NCI-H526 treated with DMSO at 0.1 percent for 48 hours (cell line): Measurements from ENCODE around the gene TMED9.

ENCODE experiments used
- DNase-seq: peaks from one replicate; lab custom pipeline; 2025; lab: John Stamatoyannopoulos, UW

The TMED9 gene

GRCh38 chr5:177578316-177578715 is 13.7 kb upstream of the TMED9 start:
- DNase-seq: no peak

- no peak for DNase-seq
Measured at GRCh38 chr5:177588413-177588909, 3.5 kb upstream of the TMED9 start.

- DNase-seq: no peak
Measured at GRCh38 chr5:177590406-177590805, 1.6 kb upstream of the TMED9 start.

- no peak for DNase-seq
Measured at GRCh38 chr5:177591690-177592009, 353 bp upstream of the TMED9 start.

- no peak for DNase-seq
Measured at GRCh38 chr5:177592905-177593304, 902 bp downstream of the TMED9 start.

GRCh38 chr5:177593511-177593910 is 1.5 kb downstream of the TMED9 start:
- DNase-seq: no peak

GRCh38 chr5:177594071-177594470 is 2.1 kb downstream of the TMED9 start:
- no peak for DNase-seq

- no peak for DNase-seq
Measured at GRCh38 chr5:177595026-177595585, 3.1 kb downstream of the TMED9 start.

- DNase-seq: no peak
Measured at GRCh38 chr5:177595991-177596774, 4.2 kb downstream of the TMED9 start.

GRCh38 chr5:177596775-177597238 is 4.8 kb downstream of the TMED9 start:
- no peak for DNase-seq

GRCh38 chr5:177598477-177598876 is 6.5 kb downstream of the TMED9 start:
- no peak for DNase-seq

GRCh38 chr5:177599731-177600507 is 7.9 kb downstream of the TMED9 start, which contains the start of gene B4GALT7:
Gene B4GALT7, plus strand, starts transcription at chr5:177600132. Its CDS starts 79 bp downstream, at chr5:177600211.
- DNase-seq: peak; percentile 53

- no peak for DNase-seq
Measured at GRCh38 chr5:177600508-177601018, 8.6 kb downstream of the TMED9 start.

- no peak for DNase-seq
Measured at GRCh38 chr5:177601126-177601525, 9.1 kb downstream of the TMED9 start.

GRCh38 chr5:177601577-177602457 is 9.8 kb downstream of the TMED9 start:
- DNase-seq: no peak

GRCh38 chr5:177602458-177602830 is 10.4 kb downstream of the TMED9 start:
- no peak for DNase-seq

- DNase-seq: no peak
Measured at GRCh38 chr5:177603631-177604030, 11.6 kb downstream of the TMED9 start.

- DNase-seq: no peak
Measured at GRCh38 chr5:177604116-177604521, 12.1 kb downstream of the TMED9 start.

- DNase-seq: no peak
Measured at GRCh38 chr5:177604656-177605055, 12.7 kb downstream of the TMED9 start.

- no peak for DNase-seq
Measured at GRCh38 chr5:177605078-177605477, 13.1 kb downstream of the TMED9 start.

GRCh38 chr5:177605667-177606066 is 13.7 kb downstream of the TMED9 start:
- no peak for DNase-seq
